BE2C (cell line): ENCODE data around the gene MCU.
"Not testable (repeated sequence)": the region's sequence is repeated elsewhere in the genome, so short reads cannot be mapped to it uniquely, and the experiment has no call there.

Experiments
- DNase-seq: peaks from one replicate; pipeline ENCODE4 v3.0.0-alpha.2; 2020
- H3K27me3 ChIP-seq: fragments of 250-450 bp; sonication (Bioruptor Pico); 2 replicates; pipeline ENCODE4 v1.5.1; 2020; ENCODE audit warnings: mild to moderate bottlenecking
- H3K36me3 ChIP-seq: fragments of 250-450 bp; sonication (Bioruptor Pico); 2 replicates; pipeline ENCODE4 v1.5.1; 2020; ENCODE audit warnings: mild to moderate bottlenecking
- H3K4me1 ChIP-seq: fragments of 250-450 bp; sonication (Bioruptor Pico); 2 replicates; pipeline ENCODE4 v1.5.1; 2020
- H3K4me3 ChIP-seq: 2 replicates; pipeline ENCODE4 v1.5.1; 2011; ENCODE audit warnings: low read depth, low read length
- H3K9me3 ChIP-seq: fragments of 250-450 bp; sonication (Bioruptor Pico); 2 replicates; pipeline ENCODE4 v1.5.1; 2020
- TF ChIP-seq, protein P1 (sequence below): IDR thresholded peaks from 2 replicates; pipeline ENCODE4 v1.5.1; 2012; ENCODE audit warnings: mild to moderate bottlenecking, low read depth, low read length

The MCU gene

GRCh38 chr10:72765051-72765745 is 73.3 kb downstream of the MCU start:
- no peak overlapping the region for H3K4me3 ChIP-seq
- TF ChIP-seq, protein P1, sequence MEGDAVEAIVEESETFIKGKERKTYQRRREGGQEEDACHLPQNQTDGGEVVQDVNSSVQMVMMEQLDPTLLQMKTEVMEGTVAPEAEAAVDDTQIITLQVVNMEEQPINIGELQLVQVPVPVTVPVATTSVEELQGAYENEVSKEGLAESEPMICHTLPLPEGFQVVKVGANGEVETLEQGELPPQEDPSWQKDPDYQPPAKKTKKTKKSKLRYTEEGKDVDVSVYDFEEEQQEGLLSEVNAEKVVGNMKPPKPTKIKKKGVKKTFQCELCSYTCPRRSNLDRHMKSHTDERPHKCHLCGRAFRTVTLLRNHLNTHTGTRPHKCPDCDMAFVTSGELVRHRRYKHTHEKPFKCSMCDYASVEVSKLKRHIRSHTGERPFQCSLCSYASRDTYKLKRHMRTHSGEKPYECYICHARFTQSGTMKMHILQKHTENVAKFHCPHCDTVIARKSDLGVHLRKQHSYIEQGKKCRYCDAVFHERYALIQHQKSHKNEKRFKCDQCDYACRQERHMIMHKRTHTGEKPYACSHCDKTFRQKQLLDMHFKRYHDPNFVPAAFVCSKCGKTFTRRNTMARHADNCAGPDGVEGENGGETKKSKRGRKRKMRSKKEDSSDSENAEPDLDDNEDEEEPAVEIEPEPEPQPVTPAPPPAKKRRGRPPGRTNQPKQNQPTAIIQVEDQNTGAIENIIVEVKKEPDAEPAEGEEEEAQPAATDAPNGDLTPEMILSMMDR = no peak
- DNase-seq = no peak
- no peaks in the 10 kb centered on the region for H3K27me3 ChIP-seq
- H3K9me3 ChIP-seq = no peaks in the 10 kb centered on the region
- H3K36me3 ChIP-seq = no peaks in the 10 kb centered on the region
- H3K4me1 ChIP-seq = peaks cover 6% of the 10 kb centered on the region; the same call in 1 of the 2 replicates

DNA sequence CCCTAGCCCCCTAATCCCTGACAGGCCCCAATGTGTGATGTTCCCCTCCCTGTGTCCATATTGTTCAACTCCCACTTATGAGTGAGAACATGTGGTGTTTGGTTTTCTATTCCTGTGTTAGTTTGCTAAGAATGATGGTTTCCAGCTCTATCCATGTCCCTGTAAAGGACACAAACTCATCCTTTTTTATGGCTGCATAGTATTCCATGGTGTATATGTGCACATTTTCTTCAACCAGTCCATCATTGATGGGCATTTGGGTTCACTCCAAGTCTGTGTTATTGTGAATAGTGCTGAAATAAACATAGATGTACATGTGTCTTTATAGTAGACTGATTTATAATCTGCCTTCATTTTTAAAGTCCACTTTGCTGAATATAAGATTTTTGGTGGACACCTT is 79.3 kb downstream of the MCU start:
- H3K9me3 ChIP-seq, H3K36me3 ChIP-seq, H3K27me3 ChIP-seq, DNase-seq, H3K4me3 ChIP-seq, H3K4me1 ChIP-seq: not testable (repeated sequence)

- Histone ChIP-seq H3K9me3 (no peaks in the 10 kb centered on the region; the same call in 1 of the 2 replicates), H3K36me3 (no peaks in the 10 kb centered on the region)
- TF ChIP-seq, protein P1 = no peak
Measured at GRCh38 chr10:72772031-72772430, 80.1 kb downstream of the MCU start.

GRCh38 chr10:72779874-72780273 is 87.9 kb downstream of the MCU start:
- Histone ChIP-seq H3K9me3 (no peaks in the 10 kb centered on the region), H3K36me3 (no peaks in the 10 kb centered on the region), H3K27me3 (no peaks in the 10 kb centered on the region), H3K4me1 (0 out of 2 replicates have a peak, but pooled peaks cover 3% of the 10 kb centered on the region), H3K4me3 (no peak overlapping the region)
- TF ChIP-seq, protein P1 = no peak
- no peak for DNase-seq

More at GRCh38 chr10:72772031-72772430, 80.1 kb downstream of the MCU start:
- DNase-seq = no peak
- Histone ChIP-seq H3K27me3 (no peaks in the 10 kb centered on the region), H3K4me3 (no peak overlapping the region), H3K4me1 (no peaks in the 10 kb centered on the region)

GRCh38 chr10:72782649-72783330 is 90.8 kb downstream of the MCU start:
- H3K4me3 ChIP-seq = no peak overlapping the region
- H3K27me3 ChIP-seq = no peaks in the 10 kb centered on the region
- TF ChIP-seq, protein P1 = no peak
- no peaks in the 10 kb centered on the region for H3K9me3 ChIP-seq
- H3K36me3 ChIP-seq = no peaks in the 10 kb centered on the region
- H3K4me1 ChIP-seq = 0 out of 2 replicates have a peak, but pooled peaks cover 3% of the 10 kb centered on the region
- no peak for DNase-seq

- no peaks in the 10 kb centered on the region for H3K9me3 ChIP-seq
- H3K4me1 ChIP-seq = 0 out of 2 replicates have a peak, but pooled peaks cover 3% of the 10 kb centered on the region
- H3K4me3 ChIP-seq = no peak overlapping the region
- TF ChIP-seq, protein P1 = no peak
- no peak for DNase-seq
- no peaks in the 10 kb centered on the region for H3K36me3 ChIP-seq
- H3K27me3 ChIP-seq = no peaks in the 10 kb centered on the region
Measured at GRCh38 chr10:72783410-72783833, 91.5 kb downstream of the MCU start.
